Pancreas (tissue), 10 donors: Measurements from ENCODE around the gene DLG2. TPM values are rescaled to one million over a fixed set of nuclear protein-coding genes. Genes with fewer than 3 reads are reported as not detected.

ENCODE experiments used
- ATAC-seq, 4 donors: fragments of 200-7000 bp; cut with Tn5 transposase; one replicate each; pipeline versions ENCODE4 v1.8.0 to v1.9.1; 2020; ENCODE audit warnings: mild to moderate bottlenecking in 4 of 4, moderate library complexity in 4 of 4
- DNase-seq, 6 donors: peaks; one replicate each; pipeline ENCODE4 v3.0.0-alpha.2; 2020
- FAIRE-seq: peaks from 2 replicates; lab custom pipeline; 2012; peaks lifted over from hg19 to GRCh38; lab: Jason Lieb, UNC
- H3K27ac ChIP-seq, 4 donors: fragments of 200-600 bp; sonication (generic); 1 replicate in 3 of 4; 2 replicates in 1 of 4; pipeline versions ENCODE4 v1.5.0 to v1.8.0; 2020
- H3K27me3 ChIP-seq, 4 donors: fragments of 200-600 bp; one replicate each; pipeline ENCODE4 v1.8.0; 2021
- H3K36me3 ChIP-seq, 3 donors: fragments of 200-600 bp; sonication (generic) in 1 of 3; one replicate each; pipeline versions ENCODE4 v1.5.0 to v1.8.0; 2020 to 2021
- H3K4me1 ChIP-seq, 3 donors: fragments of 200-600 bp; one replicate each; pipeline ENCODE4 v1.8.0; 2021
- H3K4me3 ChIP-seq, 4 donors: fragments of 200-600 bp; sonication (generic) in 2 of 4; one replicate each; pipeline versions ENCODE4 v1.5.0 to v1.8.0; 2020 to 2021
- H3K9me3 ChIP-seq, 4 donors: fragments of 200-600 bp; one replicate each; pipeline ENCODE4 v1.8.0; 2021
- WGBS, 2 donors: extraction: QIAGEN DNeasy Blood & Tissue Kit; methylation state at CpG; one replicate each; pipeline ENCODE4 v1.1.7; 2013; 5-methylcytosine and 5-hydroxymethylcytosine counted together
- intact Hi-C, 3 donors: fragments of 100-400 bp; cut with DNase I; formaldehyde crosslinking; loops; one replicate each; pipeline versions ENCODE4 v1.11.1 to v1.14.2; 2022
- polyA plus RNA-seq, 2 donors: library from polyadenylated mRNA; stranded (reverse); fragments of 200-250 nt; gene quantifications; one replicate each; pipeline ENCODE4 v1.2.3, GENCODE V29; 2013
- total RNA-seq, 6 donors: library from RNA; stranded (reverse); fragmentation: NEBNext Ultra II Directional in 4 of 6; extraction: Animal tissue kit (Norgen Biotek cat#: 25700) in 4 of 6; gene quantifications; one replicate each; pipeline versions ENCODE4 v1.2.1 to v1.2.4, GENCODE V29; 2021 to 2023
- TF ChIP-seq, protein P1 (sequence below), 4 donors: fragments of 200-600 bp; sonication (generic) in 3 of 4; IDR thresholded peaks; one replicate each; pipeline versions ENCODE4 v1.5.0 to v1.8.0; 2021; ENCODE audit warnings: antibody characterized with exemption in 4 of 4
- donor health status: healthy with polysubstance abuse.
- donor health status: DM: no; HTN: no; CAD: no; lungs with moderate emphysema.
- donor health status: DM: no; HTN: no; CAD: no.
- donor health status: control.
- donor health status: control.
- donor health status: Bipolar disorder and iron deficiency.
- donor health status: DM: yes; HTN: yes; CAD: no.
- donor health status: DM: no; HTN: no; CAD: no.
- donor health status: DM: no; HTN: no; CAD: no.
- donor health status: DM: yes; HTN: yes; CAD: no.

Gene DLG2
- total and polyA plus RNA-seq, 8 donors = 1.2 to 5.4 (median 3.6) TPM

DNA sequence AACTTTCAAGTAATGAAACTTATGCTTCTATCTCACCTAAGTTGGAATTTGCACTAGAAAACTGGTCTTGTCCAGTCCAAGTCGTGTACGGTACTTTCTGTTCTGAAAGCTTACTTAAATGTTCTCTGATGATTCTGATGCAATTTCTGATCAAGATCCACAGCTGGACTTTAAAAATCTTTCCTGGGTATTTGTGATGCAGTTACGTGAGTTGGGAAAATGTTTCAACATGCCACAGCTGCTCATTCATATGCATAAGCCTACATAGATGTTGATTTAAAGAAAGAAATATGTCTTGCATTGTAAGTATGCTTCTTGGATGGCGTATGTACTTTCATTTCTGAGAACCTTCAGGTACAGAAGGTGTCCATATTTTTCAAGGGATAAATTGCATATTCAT is 1847.3 kb downstream of the DLG2 start:
- DNase-seq (no peak), ATAC-seq (no peak), FAIRE-seq (no peak)
- Histone ChIP-seq H3K36me3 (no peaks in the 10 kb centered on the region), H3K4me1 (no peaks in the 10 kb centered on the region), H3K27ac (no peak overlapping the region), H3K9me3 (no peaks in the 10 kb centered on the region), H3K27me3 (no peaks in the 10 kb centered on the region), H3K4me3 (no peak overlapping the region)
- WGBS, 2 donors = 81 to 89% methylated on average over 4 of the region's 4 CpGs
- TF ChIP-seq, protein P1, sequence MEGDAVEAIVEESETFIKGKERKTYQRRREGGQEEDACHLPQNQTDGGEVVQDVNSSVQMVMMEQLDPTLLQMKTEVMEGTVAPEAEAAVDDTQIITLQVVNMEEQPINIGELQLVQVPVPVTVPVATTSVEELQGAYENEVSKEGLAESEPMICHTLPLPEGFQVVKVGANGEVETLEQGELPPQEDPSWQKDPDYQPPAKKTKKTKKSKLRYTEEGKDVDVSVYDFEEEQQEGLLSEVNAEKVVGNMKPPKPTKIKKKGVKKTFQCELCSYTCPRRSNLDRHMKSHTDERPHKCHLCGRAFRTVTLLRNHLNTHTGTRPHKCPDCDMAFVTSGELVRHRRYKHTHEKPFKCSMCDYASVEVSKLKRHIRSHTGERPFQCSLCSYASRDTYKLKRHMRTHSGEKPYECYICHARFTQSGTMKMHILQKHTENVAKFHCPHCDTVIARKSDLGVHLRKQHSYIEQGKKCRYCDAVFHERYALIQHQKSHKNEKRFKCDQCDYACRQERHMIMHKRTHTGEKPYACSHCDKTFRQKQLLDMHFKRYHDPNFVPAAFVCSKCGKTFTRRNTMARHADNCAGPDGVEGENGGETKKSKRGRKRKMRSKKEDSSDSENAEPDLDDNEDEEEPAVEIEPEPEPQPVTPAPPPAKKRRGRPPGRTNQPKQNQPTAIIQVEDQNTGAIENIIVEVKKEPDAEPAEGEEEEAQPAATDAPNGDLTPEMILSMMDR (IDR thresholded peaks at IDR 0.05) = no peak
- intact Hi-C loops = no loop called here

DNA sequence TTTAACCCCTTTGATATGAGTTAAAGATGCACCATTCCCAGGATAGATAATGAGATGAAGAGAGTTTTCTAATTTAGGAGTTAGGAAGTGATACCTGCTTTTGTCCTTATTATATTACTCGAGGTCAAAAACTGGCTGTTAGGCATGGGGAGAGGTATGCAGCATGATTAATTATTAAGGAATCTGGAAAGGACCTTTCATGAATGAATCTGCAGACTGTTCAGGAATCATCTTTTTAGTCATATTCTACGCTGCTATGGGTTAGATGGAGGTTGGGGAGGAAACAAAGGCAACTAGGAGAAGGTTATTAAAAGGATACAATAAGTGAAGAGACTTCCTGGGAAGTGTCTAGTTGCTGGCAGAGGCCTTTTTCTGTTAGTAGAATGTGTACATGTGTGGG is 1848.5 kb downstream of the DLG2 start:
- TF ChIP-seq, protein P1 (IDR thresholded peaks at IDR 0.05) = no peak
- H3K4me3 ChIP-seq = no peak overlapping the region
- no peak for ATAC-seq
- H3K27ac ChIP-seq = no peak overlapping the region
- 55 to 68% methylated on average over 2 of the region's 2 CpGs for WGBS, 2 donors
- intact Hi-C loops = no loop called here
- no peak for DNase-seq
- FAIRE-seq = no peak
- no peaks in the 10 kb centered on the region for H3K4me1 ChIP-seq
- no peaks in the 10 kb centered on the region for H3K9me3 ChIP-seq
- H3K27me3 ChIP-seq = no peaks in the 10 kb centered on the region
- no peaks in the 10 kb centered on the region for H3K36me3 ChIP-seq

DNA sequence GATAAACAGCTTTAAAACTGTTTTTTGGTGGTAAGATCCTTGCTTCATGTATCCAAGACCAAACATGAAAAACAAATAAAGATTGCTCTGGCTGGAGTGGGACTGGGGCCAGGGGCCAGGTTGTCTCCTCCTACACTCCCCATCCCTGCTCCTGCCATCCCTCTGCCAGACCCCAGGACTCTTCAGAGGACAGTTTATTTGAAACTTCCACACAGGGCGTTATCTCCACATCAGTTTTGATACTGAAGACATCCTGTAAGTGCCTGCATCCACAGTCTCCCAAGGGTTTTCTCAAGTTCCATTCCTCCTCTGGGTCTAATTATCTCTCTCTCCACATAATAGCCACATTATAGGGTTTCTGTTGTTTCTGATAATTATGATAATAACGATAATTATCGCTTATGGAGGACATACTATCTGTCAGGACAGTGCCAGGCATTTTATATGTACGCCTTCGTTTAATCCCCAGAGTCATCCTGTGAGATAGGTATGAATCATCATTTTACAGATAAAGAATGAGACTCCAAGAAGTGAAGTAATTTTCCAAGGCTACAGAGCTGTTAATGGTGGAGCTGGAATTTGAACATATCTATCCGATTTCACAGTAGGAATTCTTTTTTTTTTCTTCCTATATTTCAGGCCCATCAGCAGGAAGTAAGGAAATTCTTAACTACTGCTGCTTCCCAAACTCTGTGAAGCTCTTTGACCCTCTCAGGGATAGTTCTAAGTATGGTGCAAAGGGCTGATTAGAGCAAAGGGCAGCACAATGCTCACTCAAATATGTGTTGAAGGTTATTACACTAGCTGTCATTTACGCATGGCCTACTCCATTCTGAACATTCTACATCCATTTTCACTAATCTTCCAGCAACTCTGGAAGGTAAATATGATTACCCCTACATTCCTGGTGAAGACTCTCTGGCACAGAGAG is 1852.9 kb downstream of the DLG2 start:
- 84 to 91% methylated on average over 7 of the region's 7 CpGs for WGBS, 2 donors
- H3K27ac ChIP-seq = no peak overlapping the region
- no peaks in the 10 kb centered on the region for H3K4me1 ChIP-seq
- no peak overlapping the region for H3K4me3 ChIP-seq
- intact Hi-C loops = no loop called here
- TF ChIP-seq, protein P1 (IDR thresholded peaks at IDR 0.05) = no peak
- H3K27me3 ChIP-seq = no peaks in the 10 kb centered on the region
- FAIRE-seq = no peak
- no peak for ATAC-seq
- H3K9me3 ChIP-seq = no peaks in the 10 kb centered on the region
- no peaks in the 10 kb centered on the region for H3K36me3 ChIP-seq
- no peak for DNase-seq

DNA sequence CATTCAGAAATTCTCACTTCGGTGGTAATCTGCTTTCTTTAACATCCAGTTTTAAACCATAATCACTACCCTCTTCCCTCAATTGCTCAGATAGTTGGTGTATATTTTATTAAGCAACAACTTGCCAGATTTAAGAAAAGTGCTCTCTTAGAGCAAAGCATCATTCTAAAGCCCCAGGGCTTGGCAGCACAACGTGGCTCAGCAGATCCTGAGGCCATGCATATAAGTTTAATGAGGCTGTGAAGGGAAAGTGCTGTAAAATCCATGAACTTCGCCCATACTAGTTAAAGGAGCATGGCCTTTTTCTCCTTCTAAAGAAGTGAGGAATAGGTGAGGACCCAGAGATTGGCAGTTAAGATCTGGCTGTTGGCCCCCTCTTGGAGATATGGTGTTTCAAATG is 1858.7 kb downstream of the DLG2 start:
- Histone ChIP-seq H3K4me3 (no peak overlapping the region), H3K4me1 (no peaks in the 10 kb centered on the region), H3K36me3 (no peaks in the 10 kb centered on the region), H3K9me3 (no peaks in the 10 kb centered on the region), H3K27me3 (no peaks in the 10 kb centered on the region), H3K27ac (no peak overlapping the region)
- no peak for FAIRE-seq
- ATAC-seq = no peak
- DNase-seq = no peak
- WGBS, 2 donors = 67 to 68% methylated on average over 3 of the region's 3 CpGs
- intact Hi-C loops = no loop called here
- TF ChIP-seq, protein P1 (IDR thresholded peaks at IDR 0.05) = no peak

DNA sequence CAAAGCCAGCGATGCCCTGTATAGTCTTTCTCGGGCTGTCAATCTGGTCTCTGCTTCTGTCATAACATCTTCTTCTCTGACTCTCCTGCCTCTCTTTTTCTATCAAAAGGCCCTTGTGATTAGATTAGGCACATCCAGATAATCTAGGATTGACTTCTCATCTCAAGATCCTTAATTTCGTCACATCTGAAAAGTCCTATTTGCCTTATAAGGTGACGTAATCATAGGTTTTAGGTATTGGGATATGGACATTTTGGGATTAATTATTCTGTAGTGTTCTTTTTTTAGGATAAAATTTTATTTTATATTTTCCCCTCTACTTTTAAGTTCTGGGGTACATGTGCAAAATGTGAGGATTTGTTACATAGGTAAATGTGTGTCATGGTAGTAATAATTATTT is 1860.2 kb downstream of the DLG2 start:
- Histone ChIP-seq H3K4me1 (no peaks in the 10 kb centered on the region), H3K36me3 (no peaks in the 10 kb centered on the region), H3K4me3 (no peak overlapping the region), H3K9me3 (no peaks in the 10 kb centered on the region), H3K27me3 (no peaks in the 10 kb centered on the region), H3K27ac (no peak overlapping the region)
- no peak for DNase-seq
- intact Hi-C loops = no loop called here
- ATAC-seq = no peak
- no peak for FAIRE-seq
- WGBS, 2 donors = 86 to 91% methylated on average over 4 of the region's 4 CpGs
- TF ChIP-seq, protein P1 (IDR thresholded peaks at IDR 0.05) = no peak
